ENCODE data around the gene POFUT1.

POFUT1 gene

GRCh38 chr20:32206760-32207625 is 687 bp upstream of the POFUT1 start:
- no peak for DNase-seq (ENCODE audit: low read depth)

GRCh38 chr20:32208499-32209154 is 947 bp downstream of the POFUT1 start:
- no peak for DNase-seq (ENCODE audit: low read depth)

- peak; percentile 63 for DNase-seq (ENCODE audit: low read depth)
Observed at GRCh38 chr20:32209850-32210605, 2.3 kb downstream of the POFUT1 start.

GRCh38 chr20:32213870-32214269 is 6.2 kb downstream of the POFUT1 start:
- DNase-seq (ENCODE audit: low read depth) = no peak

- DNase-seq (ENCODE audit: low read depth) = no peak
Observed at GRCh38 chr20:32215147-32215546, 7.5 kb downstream of the POFUT1 start.

GRCh38 chr20:32215729-32216128 is 8.0 kb downstream of the POFUT1 start:
- DNase-seq (ENCODE audit: low read depth) = no peak

- DNase-seq (ENCODE audit: low read depth) = no peak
Observed at GRCh38 chr20:32216179-32217142, 8.8 kb downstream of the POFUT1 start.

GRCh38 chr20:32218156-32218900 is 10.6 kb downstream of the POFUT1 start:
- DNase-seq (ENCODE audit: low read depth) = no peak

- DNase-seq (ENCODE audit: low read depth) = no peak
Observed at GRCh38 chr20:32224463-32224862, 16.8 kb downstream of the POFUT1 start.

GRCh38 chr20:32226391-32226790 is 18.7 kb downstream of the POFUT1 start:
- DNase-seq (ENCODE audit: low read depth) = no peak

GRCh38 chr20:32227306-32227705 is 19.6 kb downstream of the POFUT1 start:
- no peak for DNase-seq (ENCODE audit: low read depth)

- peak; percentile 55 for DNase-seq (ENCODE audit: low read depth)
Observed at GRCh38 chr20:32227744-32228688, 20.3 kb downstream of the POFUT1 start.

GRCh38 chr20:32229251-32229747 is 21.6 kb downstream of the POFUT1 start:
- DNase-seq (ENCODE audit: low read depth) = no peak

- no peak for DNase-seq (ENCODE audit: low read depth)
Observed at GRCh38 chr20:32230707-32231106, 23.0 kb downstream of the POFUT1 start.

GRCh38 chr20:32231245-32231644 is 23.6 kb downstream of the POFUT1 start:
- peak; percentile 21 for DNase-seq (ENCODE audit: low read depth)

- peak; percentile 54 for DNase-seq (ENCODE audit: low read depth)
Observed at GRCh38 chr20:32231847-32232246, 24.2 kb downstream of the POFUT1 start.

- no peak for DNase-seq (ENCODE audit: low read depth)
Observed at GRCh38 chr20:32232326-32232886, 24.7 kb downstream of the POFUT1 start.

GRCh38 chr20:32233286-32233685 is 25.6 kb downstream of the POFUT1 start:
- no peak for DNase-seq (ENCODE audit: low read depth)

Data from amniotic epithelial cell (primary cell).